GM19099 (cell line): Measurements from ENCODE around the gene SART3.

ENCODE experiments used
- POLR2A ChIP-seq: IDR thresholded peaks from 3 replicates; pipeline ENCODE4 v1.6.1; 2011; ENCODE audit warnings: low read depth; ENCODE audit not compliant: insufficient read length; ENCODE audit errors: extremely low read depth

The SART3 gene

GRCh38 chr12:108591267-108591980 lies 30.5 kb upstream of the SART3 start:
- no peak for TF ChIP-seq POLR2A

DNA sequence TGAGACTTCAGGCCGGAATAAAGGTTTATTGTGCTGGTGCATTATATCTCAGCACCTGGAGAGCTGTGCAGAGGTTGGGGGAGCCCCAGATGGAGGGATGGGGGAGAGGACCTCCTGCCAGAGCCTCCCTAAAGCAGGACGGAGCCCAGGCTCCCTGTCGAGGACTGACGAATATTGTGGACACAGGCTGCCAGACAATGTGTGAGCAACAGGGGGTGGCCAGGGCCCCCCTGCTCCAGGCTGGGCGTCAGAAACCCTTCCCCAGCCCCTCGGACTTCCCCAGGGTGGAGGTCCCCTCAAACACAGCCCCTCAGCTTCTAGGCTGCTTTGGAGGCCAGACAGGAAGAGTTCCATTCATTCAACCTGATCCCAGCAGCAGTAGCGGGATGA lies 28.9 kb upstream of the SART3 start:
- TF ChIP-seq POLR2A, result no peak

GRCh38 chr12:108589028-108589839 lies 28.3 kb upstream of the SART3 start:
- no peak for TF ChIP-seq POLR2A

GRCh38 chr12:108587826-108588225 lies 26.9 kb upstream of the SART3 start:
- TF ChIP-seq POLR2A, result no peak

DNA sequence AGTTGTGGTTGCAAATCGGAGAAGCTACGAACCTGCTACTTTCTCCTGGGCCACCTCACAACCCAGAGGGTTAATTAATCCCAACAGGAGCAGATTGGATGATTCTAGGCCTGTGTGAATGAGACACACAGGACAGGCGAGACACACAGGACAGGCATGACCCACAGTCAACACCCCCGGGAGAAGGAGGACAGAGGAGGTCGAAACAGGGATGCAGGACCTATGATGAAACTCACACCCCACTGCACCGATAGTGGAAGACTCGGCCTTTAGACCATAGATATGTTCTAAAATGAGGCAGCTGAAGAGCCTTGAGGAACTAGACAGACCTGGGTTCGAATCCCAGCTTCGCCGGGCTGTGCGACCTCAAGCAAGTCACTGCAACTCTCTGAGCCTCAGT lies 25.3 kb upstream of the SART3 start:
- no peak for TF ChIP-seq POLR2A

DNA sequence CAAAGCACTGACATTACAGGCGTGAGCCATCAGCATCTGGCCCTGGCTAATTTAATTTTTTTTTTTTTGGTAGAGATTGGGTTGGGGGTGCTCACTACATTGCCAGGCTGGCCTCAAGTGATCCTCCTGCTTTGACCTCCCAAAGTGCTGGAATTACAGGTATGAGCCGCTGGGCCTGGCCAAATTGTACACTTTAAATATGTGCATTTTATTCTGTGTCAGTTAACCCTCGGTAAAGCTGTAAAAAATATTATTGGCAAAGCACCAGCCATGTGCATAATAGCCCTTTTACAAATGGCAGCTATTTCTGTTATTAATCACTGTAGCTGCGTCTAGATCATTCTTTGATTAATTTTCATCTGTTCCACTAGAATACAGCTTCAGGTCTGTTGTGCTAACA lies 24.9 kb upstream of the SART3 start:
- TF ChIP-seq POLR2A, result no peak

GRCh38 chr12:108584456-108585065 lies 23.6 kb upstream of the SART3 start:
- no peak for TF ChIP-seq POLR2A

GRCh38 chr12:108583991-108584390 lies 23.0 kb upstream of the SART3 start:
- no peak for TF ChIP-seq POLR2A

- TF ChIP-seq POLR2A, result no peak
These were observed 22.2 kb upstream of the SART3 start for GRCh38 chr12:108582978-108583770.

- no peak for TF ChIP-seq POLR2A
These were observed 21.5 kb upstream of the SART3 start for GRCh38 chr12:108582509-108582908.

DNA sequence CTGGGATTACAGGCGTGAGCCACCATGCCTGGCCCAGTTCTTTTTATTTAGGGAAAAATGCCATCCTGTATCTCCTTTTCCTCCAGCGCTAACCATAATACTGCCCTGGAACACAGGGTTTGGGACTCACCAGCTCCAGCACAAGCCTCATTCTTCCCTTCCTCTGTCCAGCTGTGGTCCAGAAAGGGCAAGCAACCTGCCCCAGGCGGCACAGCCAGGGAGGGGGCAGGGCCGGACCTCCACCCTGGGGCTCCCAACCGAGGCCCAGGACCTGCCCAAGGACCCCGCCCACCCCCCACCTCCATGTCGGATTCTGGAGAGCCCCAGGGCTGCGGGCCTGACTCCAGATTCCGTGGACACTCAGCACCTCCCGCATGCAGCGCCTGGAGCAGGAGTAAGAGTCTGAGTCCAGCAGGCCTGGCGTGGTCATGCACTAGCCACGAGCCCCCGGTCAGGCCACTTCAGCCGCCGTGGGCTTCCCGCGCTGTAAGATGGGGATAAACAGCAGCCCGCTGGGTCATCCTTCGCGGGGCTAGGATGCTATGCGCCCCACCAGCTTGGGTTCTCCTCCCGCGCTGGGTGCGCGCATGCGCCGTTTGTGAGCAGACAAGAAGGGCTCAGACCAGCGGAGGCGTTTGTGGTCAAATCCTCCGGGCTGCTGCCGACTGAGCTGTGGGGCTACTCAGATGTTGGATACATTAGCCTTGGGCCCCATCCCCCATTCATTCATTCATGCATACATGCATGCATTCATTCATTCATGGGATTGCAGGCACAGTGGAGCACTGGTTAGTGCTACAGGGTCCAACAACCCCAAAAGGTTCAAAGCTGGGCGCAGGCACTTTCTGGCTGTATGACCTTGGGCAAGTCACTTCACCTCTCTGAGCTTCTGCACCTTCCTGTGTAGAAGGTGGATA lies 20.6 kb upstream of the SART3 start:
- no peak for TF ChIP-seq POLR2A

DNA sequence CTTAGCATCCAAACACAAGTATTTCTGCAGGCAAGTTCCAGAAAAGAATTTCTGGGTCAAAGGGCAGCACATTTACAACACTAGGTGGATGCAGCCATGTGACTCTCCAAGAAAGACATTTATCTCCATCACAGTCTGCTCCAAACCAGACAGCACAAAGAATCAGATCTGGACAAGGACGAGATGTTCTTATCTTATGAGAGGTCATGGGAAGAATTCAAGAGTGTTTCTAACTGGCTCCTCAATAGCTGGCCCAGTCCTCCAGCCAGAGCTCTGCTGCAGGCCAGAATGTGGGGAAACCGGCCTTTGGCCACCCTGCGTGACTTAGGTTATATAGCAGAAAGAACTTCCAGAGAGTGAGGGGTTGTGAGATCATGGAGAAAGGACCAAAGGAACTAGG lies 19.6 kb upstream of the SART3 start:
- no peak for TF ChIP-seq POLR2A

- no peak for TF ChIP-seq POLR2A
These were observed 17.8 kb upstream of the SART3 start for GRCh38 chr12:108578813-108579212.

GRCh38 chr12:108578264-108578663 lies 17.3 kb upstream of the SART3 start:
- no peak for TF ChIP-seq POLR2A
